Neuron (in vitro differentiated cells): ENCODE data around the gene FZD4.
"Not testable (repeated sequence)": the region's sequence is repeated elsewhere in the genome, so short reads cannot be mapped to it uniquely, and the experiment has no call there.

ENCODE experiments used
- H2AFZ ChIP-seq: one replicate; pipeline ENCODE4 v1.6.1; 2013; ENCODE audit warnings: low read depth, mild to moderate bottlenecking, inconsistent platforms, low read length, moderate library complexity
- H3K27me3 ChIP-seq: one replicate; pipeline ENCODE4 v1.6.1; 2013; ENCODE audit warnings: low read length; ENCODE audit not compliant: insufficient read depth
- H3K36me3 ChIP-seq: one replicate; pipeline ENCODE4 v1.6.1; 2013; ENCODE audit warnings: low read length; ENCODE audit not compliant: insufficient read depth
- H3K4me1 ChIP-seq: one replicate; pipeline ENCODE4 v1.6.1; 2013; ENCODE audit warnings: low read length; ENCODE audit not compliant: insufficient read depth
- H3K4me3 ChIP-seq: 2 replicates; pipeline ENCODE4 v1.5.1; 2013; ENCODE audit warnings: mild to moderate bottlenecking, low read length, moderate library complexity
- H3K9me3 ChIP-seq: one replicate; pipeline ENCODE4 v1.6.1; 2013; ENCODE audit warnings: low read length

The FZD4 gene

GRCh38 chr11:86984701-86985100 is 29.5 kb upstream of the FZD4 start:
- H2AFZ ChIP-seq, result no peak overlapping the region
- no peak overlapping the region for H3K4me3 ChIP-seq
- H3K27me3 ChIP-seq, result no peaks in the 10 kb centered on the region
- H3K4me1 ChIP-seq, result no peaks in the 10 kb centered on the region
- H3K9me3 ChIP-seq, result no peaks in the 10 kb centered on the region
- H3K36me3 ChIP-seq, result no peaks in the 10 kb centered on the region

- H3K9me3 ChIP-seq, result no peaks in the 10 kb centered on the region
- H3K27me3 ChIP-seq, result no peaks in the 10 kb centered on the region
- H2AFZ ChIP-seq, result no peak overlapping the region
- H3K4me3 ChIP-seq, result no peak overlapping the region
- H3K36me3 ChIP-seq, result no peaks in the 10 kb centered on the region
- H3K4me1 ChIP-seq, result no peaks in the 10 kb centered on the region
Observed at GRCh38 chr11:86983021-86983488, 27.9 kb upstream of the FZD4 start.

- Histone ChIP-seq H3K4me1 (no peaks in the 10 kb centered on the region), H3K36me3 (no peaks in the 10 kb centered on the region), H2AFZ (no peak overlapping the region), H3K9me3 (no peaks in the 10 kb centered on the region), H3K27me3 (no peaks in the 10 kb centered on the region), H3K4me3 (no peak overlapping the region)
Observed at GRCh38 chr11:86981777-86982540, 26.8 kb upstream of the FZD4 start.

GRCh38 chr11:86980086-86980796 is 25.0 kb upstream of the FZD4 start:
- H2AFZ ChIP-seq, result no peak overlapping the region
- H3K27me3 ChIP-seq, result no peaks in the 10 kb centered on the region
- no peaks in the 10 kb centered on the region for H3K4me1 ChIP-seq
- no peaks in the 10 kb centered on the region for H3K36me3 ChIP-seq
- no peak overlapping the region for H3K4me3 ChIP-seq
- H3K9me3 ChIP-seq, result no peaks in the 10 kb centered on the region

- H3K4me1 ChIP-seq, result no peaks in the 10 kb centered on the region
- no peak overlapping the region for H2AFZ ChIP-seq
- no peak overlapping the region for H3K4me3 ChIP-seq
- no peaks in the 10 kb centered on the region for H3K27me3 ChIP-seq
- no peaks in the 10 kb centered on the region for H3K9me3 ChIP-seq
- H3K36me3 ChIP-seq, result no peaks in the 10 kb centered on the region
Observed at GRCh38 chr11:86978756-86979608, 23.8 kb upstream of the FZD4 start.

- no peak overlapping the region for H3K4me3 ChIP-seq
- no peaks in the 10 kb centered on the region for H3K4me1 ChIP-seq
- no peaks in the 10 kb centered on the region for H3K36me3 ChIP-seq
- peaks cover 3% of the 10 kb centered on the region for H3K9me3 ChIP-seq
- no peak overlapping the region for H2AFZ ChIP-seq
- no peaks in the 10 kb centered on the region for H3K27me3 ChIP-seq
Observed at GRCh38 chr11:86978247-86978646, 23.1 kb upstream of the FZD4 start.

- H3K36me3 ChIP-seq, result no peaks in the 10 kb centered on the region
- H3K27me3 ChIP-seq, result no peaks in the 10 kb centered on the region
- peaks cover 7% of the 10 kb centered on the region for H3K9me3 ChIP-seq
- H3K4me3 ChIP-seq, result no peak overlapping the region
- H3K4me1 ChIP-seq, result no peaks in the 10 kb centered on the region
- no peak overlapping the region for H2AFZ ChIP-seq
Observed at GRCh38 chr11:86977441-86978050, 22.4 kb upstream of the FZD4 start.

GRCh38 chr11:86972734-86973133 is 17.5 kb upstream of the FZD4 start:
- H3K4me3 ChIP-seq, result no peak overlapping the region
- H3K27me3 ChIP-seq, result no peaks in the 10 kb centered on the region

GRCh38 chr11:86969258-86969657 is 14.1 kb upstream of the FZD4 start:
- no peaks in the 10 kb centered on the region for H3K27me3 ChIP-seq
- no peak overlapping the region for H2AFZ ChIP-seq
- peaks cover 4% of the 10 kb centered on the region for H3K4me1 ChIP-seq
- no peak overlapping the region for H3K4me3 ChIP-seq
- H3K36me3 ChIP-seq, result no peaks in the 10 kb centered on the region
- H3K9me3 ChIP-seq, result peaks cover 7% of the 10 kb centered on the region

More at GRCh38 chr11:86972734-86973133, 17.5 kb upstream of the FZD4 start:
- H3K4me1 ChIP-seq, result peaks cover 4% of the 10 kb centered on the region
- H3K36me3 ChIP-seq, result no peaks in the 10 kb centered on the region
- H3K9me3 ChIP-seq, result peaks cover 7% of the 10 kb centered on the region
- H2AFZ ChIP-seq, result no peak overlapping the region

- H3K4me1 ChIP-seq, H3K36me3 ChIP-seq, H3K4me3 ChIP-seq, H3K27me3 ChIP-seq, H3K9me3 ChIP-seq, H2AFZ ChIP-seq: not testable (repeated sequence)
Observed at GRCh38 chr11:86967601-86968000, 12.4 kb upstream of the FZD4 start.

- Histone ChIP-seq H3K27me3 (no peaks in the 10 kb centered on the region), H3K36me3 (no peaks in the 10 kb centered on the region), H3K4me3 (no peak overlapping the region), H2AFZ (no peak overlapping the region), H3K9me3 (no peaks in the 10 kb centered on the region), H3K4me1 (peaks cover 19% of the 10 kb centered on the region)
Observed at GRCh38 chr11:86957976-86958646, 2.9 kb upstream of the FZD4 start.

- peaks cover 19% of the 10 kb centered on the region for H3K4me1 ChIP-seq
- no peaks in the 10 kb centered on the region for H3K27me3 ChIP-seq
- peaks cover 2% of the 10 kb centered on the region for H3K36me3 ChIP-seq
- H2AFZ ChIP-seq, result no peak overlapping the region
- no peaks in the 10 kb centered on the region for H3K9me3 ChIP-seq
- H3K4me3 ChIP-seq, result no peak overlapping the region
Observed at GRCh38 chr11:86956905-86957195, 1.7 kb upstream of the FZD4 start.
